CD4-positive, alpha-beta T cell (primary cell): Measurements from ENCODE around the gene KDM4B. TPM values are rescaled to one million over a fixed set of nuclear protein-coding genes. Genes with fewer than 3 reads are reported as not detected.
A peak's percentile ranks its signal among the peaks of the same experiment; 100 is the strongest.

ENCODE experiments used
- ATAC-seq: fragments of 200-7000 bp; cut with Tn5 transposase; one replicate; pipeline ENCODE4 v1.10.0; 2022; ENCODE audit warnings: mild to moderate bottlenecking; ENCODE audit not compliant: poor library complexity
- CTCF ChIA-PET: fragments of 350-600 bp; sonication (Branson Sonifier 250); formaldehyde crosslinking; loops from one replicate; lab custom pipeline; 2021; ENCODE audit warnings: antibody characterized with exemption, inconsistent platforms; lab: Charles Lee
- POLR2A ChIA-PET: fragments of 350-600 bp; sonication (Branson Sonifier 250); formaldehyde crosslinking; loops from one replicate; lab custom pipeline; 2021; ENCODE audit warnings: antibody characterized with exemption, inconsistent platforms; lab: Charles Lee
- DNase-seq, 14 experiments: peaks; one replicate each; pipeline ENCODE4 v3.0.0-alpha.2; 2013 to 2020; ENCODE audit warnings: mixed read lengths in 2 of 14
- H3K27ac ChIP-seq, 2 donors: one replicate each; pipeline versions ENCODE4 v1.5.1 to v1.7.0; 2013; ENCODE audit warnings: low read length in 2 of 2, low read depth in 1 of 2, mild to moderate bottlenecking in 1 of 2
- H3K27me3 ChIP-seq, 2 experiments: 1 replicate in 1 of 2; 2 replicates in 1 of 2; pipeline versions ENCODE4 v1.6.1 to v1.7.0; 2013; ENCODE audit warnings: low read length in 2 of 2, control low read depth in 1 of 2, mild to moderate bottlenecking in 1 of 2, moderate library complexity in 1 of 2; ENCODE audit not compliant: insufficient read depth in 2 of 2, control insufficient read depth in 1 of 2
- H3K36me3 ChIP-seq: one replicate; pipeline ENCODE4 v1.6.1; 2013; ENCODE audit warnings: low read length, control low read depth; ENCODE audit not compliant: insufficient read depth
- H3K4me1 ChIP-seq: one replicate; pipeline ENCODE4 v1.6.1; 2013; ENCODE audit warnings: low read length, control low read depth; ENCODE audit not compliant: insufficient read depth
- H3K4me3 ChIP-seq: one replicate; pipeline ENCODE4 v1.5.1; 2013; ENCODE audit warnings: mild to moderate bottlenecking, low read length, moderate library complexity
- H3K9me3 ChIP-seq, 2 experiments: 1 replicate in 1 of 2; 2 replicates in 1 of 2; pipeline versions ENCODE4 v1.6.1 to v1.7.0; 2013; ENCODE audit warnings: low read length in 2 of 2, mild to moderate bottlenecking in 2 of 2, control low read depth in 1 of 2, moderate library complexity in 1 of 2; ENCODE audit not compliant: control insufficient read depth in 1 of 2, insufficient read depth in 1 of 2
- H3K27ac Mint-ChIP-seq: one replicate; pipeline ENCODE4 v1.8.0; 2020; ENCODE audit warnings: mixed read lengths
- H3K27me3 Mint-ChIP-seq: one replicate; pipeline ENCODE4 v1.8.0; 2021; ENCODE audit warnings: mixed read lengths
- H3K36me3 Mint-ChIP-seq: one replicate; pipeline ENCODE4 v1.8.0; 2021; ENCODE audit warnings: low read depth, mixed read lengths
- H3K4me1 Mint-ChIP-seq: one replicate; pipeline ENCODE4 v1.8.0; 2021; ENCODE audit warnings: low read depth, mixed read lengths
- H3K4me3 Mint-ChIP-seq: one replicate; pipeline ENCODE4 v1.8.0; 2020; ENCODE audit warnings: mild to moderate bottlenecking, mixed read lengths
- H3K9me3 Mint-ChIP-seq: one replicate; pipeline ENCODE4 v1.8.0; 2020; ENCODE audit warnings: mixed read lengths
- CTCF ChIP-seq: fragments of 200-600 bp; IDR thresholded peaks from one replicate; pipeline ENCODE4 v1.8.0; 2022; ENCODE audit warnings: antibody characterized with exemption, mild to moderate bottlenecking
- intact Hi-C, 2 experiments: fragments of 100-400 bp; cut with DNase I in 1 of 2; cut with micrococcal nuclease in 1 of 2; formaldehyde crosslinking; loops; one replicate each; pipeline versions ENCODE4 v1.15.1 to v1.9.0; 2023 to 2025; cut with DNase I, micrococcal nuclease
- total RNA-seq, 174 experiments: library from RNA in 2 of 174; stranded (reverse) in 2 of 174; gene quantifications; one replicate each; pipeline ENCODE4 v1.2.3 and lab custom pipeline; 2021 to 2026

Gene KDM4B
- total RNA-seq, 2 experiments from 2014 or later, result 41.8 to 42.5 TPM

- Mint-ChIP-seq H3K4me1 (peaks cover 23% of the 10 kb centered on the region), H3K9me3 (no peaks in the 10 kb centered on the region), H3K27ac (peak overlapping the region; percentile 93), H3K36me3 (peaks cover 29% of the 10 kb centered on the region), H3K27me3 (no peaks in the 10 kb centered on the region), H3K4me3 (peak overlapping the region; percentile 68)
- Histone ChIP-seq H3K9me3 (peaks cover 0 to 4% of the 10 kb centered on the region in 2 experiments), H3K27ac (peak overlapping the region; percentile 67 to 68), H3K4me1 (peaks cover 40% of the 10 kb centered on the region), H3K27me3 (no peaks in the 10 kb centered on the region), H3K4me3 (peak overlapping the region; percentile 16), H3K36me3 (peaks cover 29% of the 10 kb centered on the region)
- intact Hi-C loops, result no loop called here
- CTCF ChIA-PET, result interaction anchor here (0.8 kb wide), 1 partner anchor 492 kb away, joined by 3 read pairs; the partner anchor contains the start of genes SAFB and SAFB2
- DNase-seq (peak in 1 of 14 experiments; percentile 19), ATAC-seq (no peak)
- no peak for TF ChIP-seq CTCF
- POLR2A ChIA-PET, result no interaction called here
Measured at GRCh38 chr19:5131031-5131505, 162.2 kb downstream of the KDM4B start.

GRCh38 chr19:5131506-5132205, 162.7 kb downstream of the KDM4B start:
- Histone ChIP-seq H3K27me3 (no peaks in the 10 kb centered on the region), H3K4me1 (peaks cover 40% of the 10 kb centered on the region), H3K4me3 (peak overlapping the region; percentile 15), H3K36me3 (peaks cover 30% of the 10 kb centered on the region), H3K9me3 (peaks cover 0 to 4% of the 10 kb centered on the region in 2 experiments), H3K27ac (peak overlapping the region in 1 of 2 donors; percentile 21)
- TF ChIP-seq CTCF, result no peak
- H3K9me3 Mint-ChIP-seq, result no peaks in the 10 kb centered on the region
- H3K27me3 Mint-ChIP-seq, result no peaks in the 10 kb centered on the region
- peaks cover 23% of the 10 kb centered on the region for H3K4me1 Mint-ChIP-seq
- ChIA-PET POLR2A (no interaction called here), CTCF (interaction anchor here (0.8 kb wide), 1 partner anchor 491 kb away, joined by 3 read pairs; the partner anchor contains the start of genes SAFB and SAFB2)
- H3K27ac Mint-ChIP-seq, result peak overlapping the region; percentile 78
- peak; percentile 19 for ATAC-seq
- peak in 6 of 14 experiments; percentile 27 to 61 (median 37) for DNase-seq
- intact Hi-C loops, result no loop called here
- H3K4me3 Mint-ChIP-seq, result peak overlapping the region; percentile 78
- H3K36me3 Mint-ChIP-seq, result peaks cover 29% of the 10 kb centered on the region

- no peaks in the 10 kb centered on the region for H3K27me3 Mint-ChIP-seq
- H3K4me3 Mint-ChIP-seq, result no peak overlapping the region
- ChIA-PET POLR2A (no interaction called here), CTCF (no interaction called here)
- Histone ChIP-seq H3K4me3 (peak overlapping the region; percentile 15), H3K27me3 (no peaks in the 10 kb centered on the region), H3K4me1 (peaks cover 43% of the 10 kb centered on the region), H3K9me3 (peaks cover 0 to 4% of the 10 kb centered on the region in 2 experiments), H3K27ac (no peak overlapping the region), H3K36me3 (peaks cover 35% of the 10 kb centered on the region)
- no peaks in the 10 kb centered on the region for H3K9me3 Mint-ChIP-seq
- TF ChIP-seq CTCF, result no peak
- DNase-seq (no peak), ATAC-seq (no peak)
- intact Hi-C loops, result no loop called here
- H3K36me3 Mint-ChIP-seq, result peaks cover 33% of the 10 kb centered on the region
- H3K4me1 Mint-ChIP-seq, result peaks cover 23% of the 10 kb centered on the region
- H3K27ac Mint-ChIP-seq, result peak overlapping the region; percentile 78
Measured at GRCh38 chr19:5132206-5132560, 163.3 kb downstream of the KDM4B start.
